NB4 (cell line): ENCODE data around the gene PBXIP1.

Experiments
- DNase-seq: peaks from one replicate; pipeline ENCODE4 v3.0.0; 2010; ENCODE audit warnings: low read depth
- H3K4me3 ChIP-seq: one replicate; pipeline ENCODE4 v1.5.1; 2011; ENCODE audit warnings: mild to moderate bottlenecking, low read depth, low read length, moderate library complexity
- CTCF ChIP-seq: IDR thresholded peaks from one replicate; pipeline ENCODE4 v1.5.1; 2012; ENCODE audit warnings: low read depth, low read length
- MAX ChIP-seq: IDR thresholded peaks from 2 replicates; pipeline ENCODE4 v1.6.1; 2011; ENCODE audit warnings: low read depth, low read length
- MYC ChIP-seq: IDR thresholded peaks from 2 replicates; pipeline ENCODE4 v1.6.1; 2011; ENCODE audit warnings: low read depth, low read length
- POLR2A ChIP-seq: IDR thresholded peaks from 2 replicates; pipeline ENCODE4 v1.6.1; 2011; ENCODE audit warnings: mild to moderate bottlenecking; ENCODE audit not compliant: insufficient read length; ENCODE audit errors: extremely low read depth

Gene PBXIP1

GRCh38 chr1:154994591-154994990 is 38.7 kb upstream of the PBXIP1 start:
- no peak for TF ChIP-seq POLR2A
- no peak for TF ChIP-seq MYC
- no peak for TF ChIP-seq CTCF
- no peak for TF ChIP-seq MAX
- no peak for DNase-seq

GRCh38 chr1:154994269-154994587 is 38.3 kb upstream of the PBXIP1 start:
- no peak overlapping the region for H3K4me3 ChIP-seq
- TF ChIP-seq MYC (no peak), CTCF (no peak), MAX (no peak), POLR2A (no peak)
- DNase-seq: no peak

More at GRCh38 chr1:154994591-154994990, 38.7 kb upstream of the PBXIP1 start:
- no peak overlapping the region for H3K4me3 ChIP-seq

- H3K4me3 ChIP-seq: no peak within 1 kb of the TSS
- DNase-seq: no peak
- TF ChIP-seq MAX: no peak
- TF ChIP-seq MYC: no peak
- TF ChIP-seq POLR2A: no peak
- TF ChIP-seq CTCF: no peak
Measured at GRCh38 chr1:154993572-154994268, 37.8 kb upstream of the PBXIP1 start, which contains the start of gene LENEP. Gene LENEP (plus strand): TSS chr1:154993586. CDS start chr1:154993608, 22 bp downstream.

- no peak overlapping the region for H3K4me3 ChIP-seq
- TF ChIP-seq MYC: no peak
- TF ChIP-seq MAX: no peak
- no peak for TF ChIP-seq POLR2A
- TF ChIP-seq CTCF: peak; percentile 20
- no peak for DNase-seq
Measured at GRCh38 chr1:154992721-154993571, 37.0 kb upstream of the PBXIP1 start.

GRCh38 chr1:154990276-154990675 is 34.4 kb upstream of the PBXIP1 start:
- TF ChIP-seq MYC (no peak), CTCF (no peak), MAX (no peak), POLR2A (no peak)
- DNase-seq: no peak
- no peak overlapping the region for H3K4me3 ChIP-seq
